GM10248 (cell line): Measurements from ENCODE around the gene FTCD.

Source experiments
- CTCF ChIA-PET: fragments of 300-600 bp; sonication (Branson Sonifier 250); formaldehyde crosslinking; extraction: SDS; loops from one replicate; lab custom pipeline; 2021; ENCODE audit warnings: antibody characterized with exemption; lab: Yijun Ruan, JAX
- POLR2A ChIA-PET: fragments of 350-650 bp; sonication (Branson Sonifier 250); formaldehyde crosslinking; extraction: SDS; loops from one replicate; lab custom pipeline; 2020; ENCODE audit warnings: antibody characterized with exemption; lab: Yijun Ruan, JAX
- DNase-seq: peaks from one replicate; pipeline ENCODE4 v3.0.0; 2012; ENCODE audit errors: extremely low spot score
- TF ChIP-seq, protein P1 (sequence below): IDR thresholded peaks from 2 replicates; pipeline ENCODE4 v1.5.1; 2012; ENCODE audit warnings: mild to moderate bottlenecking, low read depth; ENCODE audit errors: extremely low read depth, missing control alignments, control extremely low read depth

The FTCD gene

DNA sequence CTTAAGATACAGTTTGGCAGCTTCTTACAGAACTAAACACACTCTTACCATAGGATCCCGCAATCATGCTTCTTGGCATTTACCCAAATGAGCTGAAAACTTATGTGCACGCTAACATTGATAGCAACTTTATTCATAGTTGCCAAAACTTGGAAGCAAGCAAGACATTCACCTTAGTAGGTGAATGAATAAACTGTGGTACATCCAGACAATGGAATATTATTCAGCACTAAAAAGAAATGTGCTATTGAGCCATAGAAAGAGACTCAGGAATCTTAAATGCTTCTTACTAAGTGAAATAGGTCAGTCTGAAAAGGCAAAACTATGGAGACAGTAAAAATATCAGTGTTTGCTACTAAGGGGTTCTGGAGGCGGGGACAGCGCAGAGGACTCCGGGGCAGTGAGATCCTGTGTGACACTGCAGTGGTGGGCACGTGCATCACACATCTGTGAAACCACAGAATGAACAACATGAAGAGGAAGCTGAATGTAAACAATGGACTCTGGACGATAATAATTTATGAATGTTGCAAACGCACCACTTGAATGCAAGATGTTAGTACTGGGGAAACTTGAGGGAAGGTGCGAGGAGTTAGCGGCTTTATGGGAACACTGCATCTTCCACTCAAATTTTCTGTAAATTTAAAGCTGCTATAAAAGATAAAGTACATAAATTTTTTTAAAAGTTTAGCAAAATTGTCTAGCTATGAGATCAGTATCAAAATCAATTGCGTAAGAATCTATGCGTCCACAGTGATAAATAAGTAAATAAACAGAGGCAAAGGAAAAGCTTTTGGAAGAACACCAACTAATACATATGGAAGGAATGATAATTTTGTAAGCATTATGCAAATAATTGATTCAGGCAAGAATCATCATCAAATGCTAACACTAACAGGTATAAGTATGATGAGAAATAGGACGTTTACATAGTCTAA lies 44.3 kb upstream of the FTCD start:
- no peak for DNase-seq
- ChIA-PET CTCF (interaction anchor here (1.2 kb wide), 1 partner anchor 15 kb away, joined by 3 read pairs; no protein-coding TSS in a partner anchor), POLR2A (no interaction called here)
- TF ChIP-seq, protein P1, sequence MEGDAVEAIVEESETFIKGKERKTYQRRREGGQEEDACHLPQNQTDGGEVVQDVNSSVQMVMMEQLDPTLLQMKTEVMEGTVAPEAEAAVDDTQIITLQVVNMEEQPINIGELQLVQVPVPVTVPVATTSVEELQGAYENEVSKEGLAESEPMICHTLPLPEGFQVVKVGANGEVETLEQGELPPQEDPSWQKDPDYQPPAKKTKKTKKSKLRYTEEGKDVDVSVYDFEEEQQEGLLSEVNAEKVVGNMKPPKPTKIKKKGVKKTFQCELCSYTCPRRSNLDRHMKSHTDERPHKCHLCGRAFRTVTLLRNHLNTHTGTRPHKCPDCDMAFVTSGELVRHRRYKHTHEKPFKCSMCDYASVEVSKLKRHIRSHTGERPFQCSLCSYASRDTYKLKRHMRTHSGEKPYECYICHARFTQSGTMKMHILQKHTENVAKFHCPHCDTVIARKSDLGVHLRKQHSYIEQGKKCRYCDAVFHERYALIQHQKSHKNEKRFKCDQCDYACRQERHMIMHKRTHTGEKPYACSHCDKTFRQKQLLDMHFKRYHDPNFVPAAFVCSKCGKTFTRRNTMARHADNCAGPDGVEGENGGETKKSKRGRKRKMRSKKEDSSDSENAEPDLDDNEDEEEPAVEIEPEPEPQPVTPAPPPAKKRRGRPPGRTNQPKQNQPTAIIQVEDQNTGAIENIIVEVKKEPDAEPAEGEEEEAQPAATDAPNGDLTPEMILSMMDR, result no peak

DNA sequence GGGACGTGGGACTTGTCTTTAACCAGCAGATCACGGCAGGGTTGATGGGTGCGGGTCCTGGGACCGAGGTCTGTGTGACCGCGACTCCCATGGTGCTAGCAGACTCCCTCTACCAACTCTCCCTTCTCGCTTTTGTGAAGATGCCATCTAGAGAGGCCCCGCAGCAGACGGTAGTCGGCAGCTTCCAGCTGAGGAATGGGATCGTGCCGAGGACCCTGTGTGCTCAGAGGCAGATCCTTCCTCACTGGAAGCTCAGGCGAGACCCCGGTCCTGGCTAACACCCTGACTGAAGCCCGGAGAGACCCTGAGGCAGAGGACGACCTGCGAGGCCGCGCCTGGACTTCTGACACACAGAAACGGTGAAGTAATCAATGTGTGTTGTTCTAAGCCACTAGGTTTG lies 41.4 kb upstream of the FTCD start:
- DNase-seq, result no peak
- TF ChIP-seq, protein P1, result no peak
- CTCF ChIA-PET, result interaction anchor here (1.1 kb wide), 1 partner anchor 11 kb away, joined by 3 read pairs; no protein-coding TSS in a partner anchor
- POLR2A ChIA-PET, result no interaction called here

DNA sequence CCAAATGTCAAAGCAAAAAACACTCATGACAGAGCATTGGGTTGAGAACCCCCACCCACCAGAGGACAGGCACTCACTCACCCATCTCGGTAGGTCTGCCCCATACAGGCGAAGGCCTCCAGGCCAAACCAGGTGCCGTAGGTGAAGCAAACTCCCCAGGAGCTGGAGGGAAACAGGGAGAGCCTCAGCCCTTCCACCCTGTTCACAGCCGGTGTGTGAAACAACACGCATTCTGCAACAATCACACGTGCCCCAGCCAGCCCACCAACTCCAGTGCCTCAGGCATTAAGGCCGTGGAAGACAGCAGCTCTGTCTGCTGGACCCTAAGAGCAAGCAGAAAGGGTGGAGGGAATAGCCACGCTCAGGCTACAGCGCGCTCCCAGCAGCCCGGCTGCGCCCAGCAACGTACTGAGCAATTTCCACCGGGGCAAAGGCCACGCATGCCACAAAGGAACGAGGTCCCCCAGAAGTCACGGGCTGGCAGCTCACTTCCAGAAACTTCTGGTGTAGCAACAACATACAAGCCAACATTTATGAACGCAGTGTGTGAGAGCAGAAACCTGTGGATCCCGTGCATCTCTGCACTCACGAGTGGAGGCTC lies 40.3 kb upstream of the FTCD start:
- TF ChIP-seq, protein P1, result no peak
- DNase-seq, result no peak
- CTCF ChIA-PET, result interaction anchor here (1.0 to 1.2 kb wide), 2 partner anchors 9 to 100 kb away, joined by 3 read pairs; no protein-coding TSS in a partner anchor
- POLR2A ChIA-PET, result no interaction called here

DNA sequence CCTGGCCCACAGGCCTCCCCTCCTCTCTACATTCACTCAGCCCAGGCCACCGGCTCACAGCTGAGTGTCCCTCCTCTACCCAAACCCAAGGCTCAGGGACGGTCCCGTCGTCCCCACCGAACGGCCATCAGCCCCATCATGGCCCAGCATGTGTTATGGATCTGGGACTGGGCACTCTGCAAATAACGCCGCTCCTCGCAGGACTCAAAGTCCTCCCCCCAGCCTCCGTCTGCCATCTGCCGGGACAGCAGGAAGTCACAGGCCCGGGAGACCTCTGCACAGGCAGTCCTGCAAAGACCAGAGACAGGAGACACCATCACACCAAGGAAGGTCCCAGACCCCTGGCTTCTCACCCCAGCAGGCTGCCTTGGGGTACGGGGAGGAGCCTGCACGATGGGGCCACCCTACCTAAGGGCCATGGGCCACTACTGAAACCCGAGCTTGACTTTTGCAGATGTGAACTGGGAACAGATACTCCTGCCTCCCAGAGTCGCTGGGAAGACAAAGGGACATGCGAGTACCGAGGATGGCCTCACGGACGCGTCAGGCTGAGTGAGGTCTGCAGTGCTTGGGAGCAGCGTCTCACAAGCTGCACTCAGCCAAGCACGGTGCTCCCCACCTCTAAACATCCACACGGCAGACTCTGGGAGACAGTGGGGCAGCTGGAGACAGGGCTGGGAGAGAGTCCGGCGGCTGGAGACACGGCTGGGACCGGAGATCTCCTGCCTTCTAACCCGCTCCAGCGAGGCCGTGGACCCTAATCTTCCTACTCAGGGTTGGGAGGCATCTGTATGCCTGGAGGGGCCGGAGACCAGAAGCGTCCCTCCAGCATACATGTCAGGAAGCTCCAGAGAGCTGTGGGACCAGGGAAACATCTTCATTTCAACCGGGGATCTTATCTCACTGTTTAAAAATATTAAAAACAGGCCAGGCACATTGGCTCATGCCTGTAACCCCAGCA lies 39.3 kb upstream of the FTCD start:
- TF ChIP-seq, protein P1, result no peak
- DNase-seq, result no peak
- ChIA-PET POLR2A (interaction anchor here (0.5 kb wide), 1 partner anchor 441 kb away, joined by 6 read pairs; the partner anchor contains the start of gene PRMT2), CTCF (interaction anchor here (1.0 to 1.2 kb wide), 2 partner anchors 8 to 101 kb away, joined by 3 read pairs; no protein-coding TSS in a partner anchor)

DNA sequence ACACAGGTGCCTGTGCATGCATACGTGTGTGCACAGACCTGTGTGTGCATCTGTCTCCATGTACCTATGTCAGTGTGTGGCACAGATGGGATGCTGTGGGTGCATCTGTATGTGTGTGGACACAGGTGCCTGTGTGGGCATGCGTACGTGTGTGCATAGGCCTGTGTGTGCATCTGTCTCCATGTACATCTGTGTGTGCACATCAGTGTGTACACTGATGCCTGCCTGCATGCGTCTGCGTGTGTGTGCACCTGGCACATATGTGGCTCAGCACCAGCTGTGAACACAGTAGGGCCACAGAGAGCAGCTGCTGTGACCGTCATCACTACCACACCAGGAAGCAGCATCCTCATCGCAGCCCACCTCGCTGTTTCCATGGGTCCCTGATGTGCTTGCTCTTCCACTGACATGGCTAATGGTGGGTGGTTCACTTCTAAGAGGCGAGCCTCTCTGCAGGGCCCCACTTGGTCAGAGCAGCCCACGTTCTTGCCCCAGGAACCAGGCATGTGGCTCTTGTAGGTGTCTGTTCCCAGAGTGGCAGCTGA lies 38.5 kb upstream of the FTCD start:
- ChIA-PET POLR2A (no interaction called here), CTCF (no interaction called here)
- TF ChIP-seq, protein P1, result no peak

More for the DNA sequence above, 38.5 kb upstream of the FTCD start:
- no peak for DNase-seq
